IMR-90 (cell line): Measurements from ENCODE around the gene NEK6. TPM values are rescaled to one million over a fixed set of nuclear protein-coding genes. Genes with fewer than 3 reads are reported as not detected.
A peak's percentile ranks its signal among the peaks of the same experiment; 100 is the strongest.

Experiments used
- ATAC-seq: fragments of 200-7000 bp; cut with Tn5 transposase; 2 replicates; pipeline ENCODE4 v1.9.1; 2020; ENCODE audit warnings: low read depth, mild to moderate bottlenecking, moderate library complexity
- BruUV-seq: library from RNA; stranded (reverse); fragments of 400-500 nt; replicated peaks from 2 replicates; lab custom pipeline; 2021; lab: Mats Ljungman, UMichigan
- CTCF ChIA-PET: fragments of 300-600 bp; formaldehyde crosslinking; extraction: SDS; loops from one replicate; lab custom pipeline; 2021; ENCODE audit warnings: antibody characterized with exemption; lab: Yijun Ruan, JAX
- POLR2A ChIA-PET: fragments of 300-600 bp; sonication (Branson Sonifier 250); formaldehyde crosslinking; loops from one replicate; lab custom pipeline; 2022; ENCODE audit warnings: antibody characterized with exemption; ENCODE audit not compliant: unreplicated experiment; lab: Charles Lee
- DNase-seq: peaks from one replicate; pipeline ENCODE4 v3.0.0; 2013
- H2AFZ ChIP-seq: replicated peaks from 2 replicates; pipeline ENCODE3; 2013; ENCODE audit warnings: low read length, mild to moderate bottlenecking; ENCODE audit not compliant: poor library complexity
- H2AK5ac ChIP-seq: 2 replicates; pipeline ENCODE4 v1.6.1; 2013; ENCODE audit warnings: low read depth, low read length, inconsistent platforms
- H2AK9ac ChIP-seq: replicated peaks from 2 replicates; pipeline ENCODE3; 2013; ENCODE audit warnings: mild to moderate bottlenecking, low read depth, low read length, moderate library complexity; ENCODE audit not compliant: poor library complexity
- H2BK120ac ChIP-seq: 2 replicates; pipeline ENCODE4 v1.6.1; 2013; ENCODE audit warnings: low read depth, low read length, inconsistent platforms
- H2BK15ac ChIP-seq: 3 replicates; pipeline ENCODE4 v1.6.1; 2013; ENCODE audit warnings: low read depth, low read length, inconsistent platforms
- H2BK20ac ChIP-seq: 2 replicates; pipeline ENCODE4 v1.6.1; 2013; ENCODE audit warnings: low read depth, mild to moderate bottlenecking, inconsistent platforms, low read length, moderate library complexity
- H2BK5ac ChIP-seq: 2 replicates; pipeline ENCODE4 v1.6.1; 2013; ENCODE audit warnings: mild to moderate bottlenecking, low read depth, low read length, inconsistent platforms; ENCODE audit not compliant: poor library complexity, severe bottlenecking
- H3K14ac ChIP-seq: replicated peaks from 2 replicates; pipeline ENCODE4 v1.6.1; 2013; ENCODE audit warnings: low read depth, low read length, inconsistent platforms
- H3K18ac ChIP-seq: 2 replicates; pipeline ENCODE4 v1.6.1; 2013; ENCODE audit warnings: low read depth, low read length, control low read depth
- H3K23ac ChIP-seq: 2 replicates; pipeline ENCODE4 v1.6.1; 2013; ENCODE audit warnings: low read depth, low read length, inconsistent platforms
- H3K27ac ChIP-seq: 2 replicates; pipeline ENCODE4 v1.5.1; 2013; ENCODE audit warnings: mild to moderate bottlenecking, control low read depth, low read length; ENCODE audit not compliant: insufficient read depth
- H3K27me3 ChIP-seq: 2 replicates; pipeline ENCODE4 v1.6.1; 2013; ENCODE audit warnings: low read length; ENCODE audit not compliant: control insufficient read depth, insufficient read depth
- H3K36me3 ChIP-seq: 2 replicates; pipeline ENCODE4 v1.6.1; 2013; ENCODE audit warnings: low read length, mixed read lengths; ENCODE audit not compliant: control insufficient read depth, insufficient read depth
- H3K4ac ChIP-seq: 2 replicates; pipeline ENCODE4 v1.6.1; 2013; ENCODE audit warnings: low read depth, low read length, inconsistent platforms
- H3K4me1 ChIP-seq: 2 replicates; pipeline ENCODE4 v1.6.1; 2013; ENCODE audit warnings: low read length, mixed read lengths; ENCODE audit not compliant: control insufficient read depth, insufficient read depth
- H3K4me2 ChIP-seq: 2 replicates; pipeline ENCODE4 v1.6.1; 2013; ENCODE audit warnings: low read depth, mild to moderate bottlenecking, control low read depth, low read length, moderate library complexity
- H3K4me3 ChIP-seq: 2 replicates; pipeline ENCODE4 v1.5.1; 2013; ENCODE audit warnings: low read depth, mild to moderate bottlenecking, control low read depth, low read length, moderate library complexity; ENCODE audit not compliant: insufficient read depth
- H3K56ac ChIP-seq: 2 replicates; pipeline ENCODE4 v1.6.1; 2013; ENCODE audit warnings: low read length, inconsistent platforms; ENCODE audit not compliant: insufficient read depth; ENCODE audit errors: extremely low read depth
- H3K79me1 ChIP-seq, 2 experiments: 2 replicates each; pipeline ENCODE4 v1.6.1; 2013; ENCODE audit warnings: low read length in 2 of 2, inconsistent platforms in 1 of 2, low read depth in 1 of 2
- H3K9ac ChIP-seq: 2 replicates; pipeline ENCODE4 v1.6.1; 2013; ENCODE audit warnings: low read depth, low read length, control low read depth
- H3K9me1 ChIP-seq: 2 replicates; pipeline ENCODE4 v1.6.1; 2013; ENCODE audit warnings: low read length, inconsistent platforms; ENCODE audit not compliant: insufficient read depth
- H3K9me3 ChIP-seq: 2 replicates; pipeline ENCODE4 v1.6.1; 2013; ENCODE audit warnings: low read length; ENCODE audit not compliant: control insufficient read depth, insufficient read depth
- H4K20me1 ChIP-seq: 2 replicates; pipeline ENCODE4 v1.6.1; 2013; ENCODE audit warnings: low read length, inconsistent platforms; ENCODE audit not compliant: insufficient read depth
- H4K5ac ChIP-seq: 2 replicates; pipeline ENCODE4 v1.6.1; 2013; ENCODE audit warnings: mild to moderate bottlenecking, low read depth, low read length, control low read depth
- H4K8ac ChIP-seq, 2 experiments: 2 replicates each; pipeline ENCODE4 v1.6.1; 2013; ENCODE audit warnings: low read depth in 2 of 2, low read length in 2 of 2, control low read depth in 1 of 2, inconsistent platforms in 1 of 2
- H4K91ac ChIP-seq: 2 replicates; pipeline ENCODE4 v1.6.1; 2013; ENCODE audit warnings: low read depth, low read length, inconsistent platforms; ENCODE audit not compliant: insufficient read depth
- BHLHE40 ChIP-seq: fragments of 150-350 bp; IDR thresholded peaks from 2 replicates; pipeline ENCODE4 v1.6.1; 2016; ENCODE audit warnings: mild to moderate bottlenecking, low read depth, low read length
- CEBPB ChIP-seq: IDR thresholded peaks from 2 replicates; pipeline ENCODE4 v1.6.1; 2012; ENCODE audit warnings: low read depth, low read length, improper control_type of control experiment
- CHD1 ChIP-seq: IDR thresholded peaks from 2 replicates; pipeline ENCODE4 v1.6.1; 2012; ENCODE audit warnings: low read depth, low read length, improper control_type of control experiment
- CTCF ChIP-seq: conservative IDR thresholded peaks from 2 replicates; pipeline ENCODE4 v1.5.1; 2012; ENCODE audit warnings: mild to moderate bottlenecking, low read depth, low read length, improper control_type of control experiment
- FOS ChIP-seq: fragments of 150-350 bp; IDR thresholded peaks from 2 replicates; pipeline ENCODE4 v1.6.1; 2016; ENCODE audit warnings: low read depth, low read length
- MAFK ChIP-seq: IDR thresholded peaks from 2 replicates; pipeline ENCODE4 v1.6.1; 2012; ENCODE audit warnings: low read depth, low read length, improper control_type of control experiment
- MAZ ChIP-seq: IDR thresholded peaks from 2 replicates; pipeline ENCODE4 v1.6.1; 2012; ENCODE audit warnings: low read depth, mild to moderate bottlenecking, low read length, improper control_type of control experiment, moderate library complexity, borderline replicate concordance
- MXI1 ChIP-seq: IDR thresholded peaks from 2 replicates; pipeline ENCODE4 v1.6.1; 2012; ENCODE audit warnings: low read depth, mild to moderate bottlenecking, low read length, moderate library complexity, borderline replicate concordance
- NFE2L2 ChIP-seq: fragments of 150-350 bp; IDR thresholded peaks from 2 replicates; pipeline ENCODE4 v1.6.1; 2016; ENCODE audit warnings: low read depth, mild to moderate bottlenecking, low read length
- POLR2A ChIP-seq: IDR thresholded peaks from 2 replicates; pipeline ENCODE4 v1.6.1; 2012; ENCODE audit warnings: mild to moderate bottlenecking, low read depth, low read length
- RAD21 ChIP-seq: IDR thresholded peaks from 2 replicates; pipeline ENCODE4 v1.6.1; 2012; ENCODE audit warnings: low read length, improper control_type of control experiment
- RCOR1 ChIP-seq: IDR thresholded peaks from 2 replicates; pipeline ENCODE4 v1.6.1; 2012; ENCODE audit warnings: mild to moderate bottlenecking, low read length, improper control_type of control experiment; ENCODE audit not compliant: insufficient replicate concordance
- RFX5 ChIP-seq: IDR thresholded peaks from 2 replicates; pipeline ENCODE4 v1.8.0; 2012; ENCODE audit warnings: low read depth, mild to moderate bottlenecking, low read length, moderate library complexity
- SMC3 ChIP-seq: fragments of 150-350 bp; IDR thresholded peaks from 2 replicates; pipeline ENCODE4 v1.6.1; 2016; ENCODE audit warnings: low read depth, mild to moderate bottlenecking, antibody characterized with exemption, low read length, moderate library complexity
- WGBS, 2 experiments: methylation state at CpG; one replicate each; pipeline versions ENCODE4 v1.1.5 to v1.1.7; 2013; ENCODE audit warnings: missing lambda C conversion rate in 2 of 2; ENCODE audit not compliant: insufficient read length in 1 of 2; ENCODE audit errors: extremely low coverage in 2 of 2; 5-methylcytosine and 5-hydroxymethylcytosine counted together
- dilution Hi-C: fragments of 300-500 bp; cut with HindIII; formaldehyde crosslinking; loops from one replicate; pipeline ENCODE4 v1.14.3; 2018; ENCODE audit warnings: low sequenced_read_pairs; ENCODE audit not compliant: unreplicated experiment
- in situ Hi-C: fragments of 300-500 bp; cut with MboI; formaldehyde crosslinking; loops from 3 replicates; pipeline ENCODE4 v1.14.3; 2019; ENCODE audit warnings: low sequenced_read_pairs, inconsistent platforms, mixed read lengths
- intact Hi-C: fragments of 100-400 bp; cut with micrococcal nuclease; formaldehyde crosslinking; loops from 2 replicates; pipeline ENCODE4 v1.10.0; 2022
- polyA plus RNA-seq, 3 experiments: library from polyadenylated mRNA; depleted of rRNA; stranded (reverse); fragments of >200 nt; gene quantifications; 2 replicates each; pipeline ENCODE4 v1.2.3, GENCODE V29; 2012; ENCODE audit warnings: low replicate concordance in 1 of 3
- total RNA-seq: library from RNA; depleted of rRNA; stranded (reverse); fragments of >200 nt; gene quantifications from 2 replicates; pipeline ENCODE4 v1.2.3, GENCODE V29; 2012
- TF ChIP-seq, protein P1 (sequence below): fragments of 150-350 bp; IDR thresholded peaks from 2 replicates; pipeline ENCODE4 v1.6.1; 2016; ENCODE audit warnings: low read depth, mild to moderate bottlenecking, low read length, moderate library complexity, borderline replicate concordance
- TF ChIP-seq, protein P2 (sequence below): fragments of 150-350 bp; IDR thresholded peaks from 2 replicates; pipeline ENCODE4 v1.6.1; 2017; ENCODE audit warnings: mild to moderate bottlenecking, antibody characterized with exemption, low read length, low read depth

NEK6 gene
- total and polyA plus RNA-seq, 2 of the 4 experiments (the other 2 are of a cell fraction) = 79.9 to 112 TPM

DNA sequence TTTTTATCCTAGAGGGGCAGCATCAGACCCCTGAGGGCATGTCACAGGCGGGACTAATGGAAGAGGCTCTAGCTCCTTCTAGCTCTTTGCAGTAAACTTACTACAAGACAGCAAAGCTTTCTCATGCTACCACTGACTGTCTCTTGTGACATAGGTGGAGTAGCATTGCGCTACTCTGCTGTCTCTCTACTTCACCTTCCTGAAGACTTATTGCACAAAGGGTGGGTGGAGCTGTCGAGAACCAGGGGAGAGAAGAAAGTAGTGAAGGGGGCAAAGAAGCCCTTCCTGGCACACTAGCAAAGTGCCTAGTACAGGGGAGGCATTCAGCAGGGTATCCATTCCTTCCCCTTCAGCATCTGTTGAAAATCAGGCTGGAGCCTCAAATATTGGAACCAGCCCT, 36.1 kb upstream of the NEK6 start:
- no peak overlapping the region for H3K27ac ChIP-seq
- no peaks in the 10 kb centered on the region for H3K9me3 ChIP-seq
- in situ Hi-C loops = no loop called here
- no peak overlapping the region for H3K18ac ChIP-seq
- no peak for DNase-seq
- H2BK120ac ChIP-seq = no peak overlapping the region
- WGBS, 2 experiments = no CpG with 5 or more reads among the region's 3 CpGs
- CTCF ChIA-PET = no interaction called here
- H3K27me3 ChIP-seq = peaks cover 6% of the 10 kb centered on the region
- no peak overlapping the region for H3K56ac ChIP-seq
- peak overlapping the region; percentile 19; the same call in 1 of the 2 replicates for H2AK5ac ChIP-seq
- H4K91ac ChIP-seq = no peak overlapping the region
- H2AFZ ChIP-seq = no peak overlapping the region
- H3K14ac ChIP-seq = no peak overlapping the region
- H3K79me1 ChIP-seq = no peaks in the 10 kb centered on the region
- no peak overlapping the region for H3K4me3 ChIP-seq
- no peaks in the 10 kb centered on the region for H4K20me1 ChIP-seq
- TF ChIP-seq MXI1 (no peak), SMC3 (no peak), CHD1 (no peak), FOS (no peak), RAD21 (no peak), CEBPB (no peak), RCOR1 (no peak), CTCF (no peak), RFX5 (no peak), MAZ (no peak), NFE2L2 (no peak), MAFK (no peak), BHLHE40 (no peak), POLR2A (no peak)
- TF ChIP-seq, protein P1, sequence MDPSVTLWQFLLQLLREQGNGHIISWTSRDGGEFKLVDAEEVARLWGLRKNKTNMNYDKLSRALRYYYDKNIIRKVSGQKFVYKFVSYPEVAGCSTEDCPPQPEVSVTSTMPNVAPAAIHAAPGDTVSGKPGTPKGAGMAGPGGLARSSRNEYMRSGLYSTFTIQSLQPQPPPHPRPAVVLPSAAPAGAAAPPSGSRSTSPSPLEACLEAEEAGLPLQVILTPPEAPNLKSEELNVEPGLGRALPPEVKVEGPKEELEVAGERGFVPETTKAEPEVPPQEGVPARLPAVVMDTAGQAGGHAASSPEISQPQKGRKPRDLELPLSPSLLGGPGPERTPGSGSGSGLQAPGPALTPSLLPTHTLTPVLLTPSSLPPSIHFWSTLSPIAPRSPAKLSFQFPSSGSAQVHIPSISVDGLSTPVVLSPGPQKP = no peak
- TF ChIP-seq, protein P2, sequence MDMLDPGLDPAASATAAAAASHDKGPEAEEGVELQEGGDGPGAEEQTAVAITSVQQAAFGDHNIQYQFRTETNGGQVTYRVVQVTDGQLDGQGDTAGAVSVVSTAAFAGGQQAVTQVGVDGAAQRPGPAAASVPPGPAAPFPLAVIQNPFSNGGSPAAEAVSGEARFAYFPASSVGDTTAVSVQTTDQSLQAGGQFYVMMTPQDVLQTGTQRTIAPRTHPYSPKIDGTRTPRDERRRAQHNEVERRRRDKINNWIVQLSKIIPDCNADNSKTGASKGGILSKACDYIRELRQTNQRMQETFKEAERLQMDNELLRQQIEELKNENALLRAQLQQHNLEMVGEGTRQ = no peak
- BruUV-seq = no TSS peak
- no peak overlapping the region for H2BK15ac ChIP-seq
- H2BK20ac ChIP-seq = no peak overlapping the region
- peaks cover 14% of the 10 kb centered on the region for H3K4me1 ChIP-seq
- H3K4ac ChIP-seq = no peak overlapping the region
- intact Hi-C loops = no loop called here
- peaks cover 11% of the 10 kb centered on the region for H3K9me1 ChIP-seq
- H3K23ac ChIP-seq = no peak overlapping the region
- no peak overlapping the region for H4K8ac ChIP-seq
- no peak overlapping the region for H3K4me2 ChIP-seq
- POLR2A ChIA-PET = no interaction called here
- no peak for ATAC-seq
- dilution Hi-C loops = no loop called here
- no peak overlapping the region for H2AK9ac ChIP-seq
- no peak overlapping the region for H2BK5ac ChIP-seq
- H3K9ac ChIP-seq = no peak overlapping the region
- H3K36me3 ChIP-seq = no peaks in the 10 kb centered on the region
- no peak overlapping the region for H4K5ac ChIP-seq
